HG03108 (cell line): ENCODE results near the gene MT1M.
"Not testable (repeated sequence)": the region's sequence is repeated elsewhere in the genome, so short reads cannot be mapped to it uniquely, and the experiment has no call there.

Experiments used
- ATAC-seq: cut with Tn5 transposase; IDR thresholded peaks from one replicate; pipeline ENCODE4 v1.9.1; 2021; ENCODE audit warnings: moderate library complexity; ENCODE audit not compliant: unreplicated experiment

The MT1M gene

GRCh38 chr16:56608043-56608875 lies 24.2 kb upstream of the MT1M start, which contains the start of gene MT2A:
MT2A (plus strand) TSS chr16:56608584; CDS start chr16:56608656, 72 bp downstream.
- peak; percentile 89 for ATAC-seq

GRCh38 chr16:56608876-56609462 lies 23.5 kb upstream of the MT1M start:
- ATAC-seq, result no peak

- ATAC-seq, result no peak
Observed at GRCh38 chr16:56609463-56609921, 23.0 kb upstream of the MT1M start.

- ATAC-seq, result no peak
Observed at GRCh38 chr16:56610017-56610608, 22.3 kb upstream of the MT1M start.

GRCh38 chr16:56610609-56611111 lies 21.8 kb upstream of the MT1M start:
- no peak for ATAC-seq

GRCh38 chr16:56611281-56611833 lies 21.1 kb upstream of the MT1M start:
- ATAC-seq, result no peak

GRCh38 chr16:56613706-56614105 lies 18.8 kb upstream of the MT1M start:
- ATAC-seq, result no peak

- ATAC-seq, result no peak
Observed at GRCh38 chr16:56614549-56614991, 17.9 kb upstream of the MT1M start.

GRCh38 chr16:56615353-56615752 lies 17.1 kb upstream of the MT1M start:
- no peak for ATAC-seq

GRCh38 chr16:56616608-56617211 lies 15.7 kb upstream of the MT1M start:
- ATAC-seq, result no peak

GRCh38 chr16:56617212-56618085 lies 15.0 kb upstream of the MT1M start:
- no peak for ATAC-seq

- ATAC-seq, result no peak
Observed at GRCh38 chr16:56618138-56618537, 14.3 kb upstream of the MT1M start.

- no peak for ATAC-seq
Observed at GRCh38 chr16:56620339-56620897, 12.0 kb upstream of the MT1M start.

- not testable (repeated sequence) for ATAC-seq
Observed at GRCh38 chr16:56621665-56622445, 10.6 kb upstream of the MT1M start.

GRCh38 chr16:56623184-56623583 lies 9.3 kb upstream of the MT1M start:
- ATAC-seq, result not testable (repeated sequence)

GRCh38 chr16:56623637-56624036 lies 8.8 kb upstream of the MT1M start:
- ATAC-seq, result no peak

GRCh38 chr16:56625140-56625942 lies 7.1 kb upstream of the MT1M start, which contains the start of gene MT1E:
MT1E (plus strand) TSS chr16:56625781; CDS start chr16:56625852, 71 bp downstream.
- no peak for ATAC-seq
